Neural progenitor cell (in vitro differentiated cells): ENCODE results near the gene SEPTIN12.

ENCODE experiments used
- CTCF ChIP-seq: fragments of 200-600 bp; sonication (generic); IDR thresholded peaks from 2 replicates; pipeline ENCODE4 v1.5.1; 2017; ENCODE audit warnings: antibody characterized with exemption, mild to moderate bottlenecking
- EZH2 ChIP-seq: fragments of 200-600 bp; sonication (generic); IDR thresholded peaks from 2 replicates; pipeline ENCODE4 v1.6.1; 2017; ENCODE audit warnings: antibody characterized with exemption, mild to moderate bottlenecking, moderate library complexity
- EZH2phosphoT487 ChIP-seq: fragments of 200-600 bp; sonication (generic); IDR thresholded peaks from 2 replicates; pipeline ENCODE4 v1.6.1; 2017; ENCODE audit warnings: antibody characterized with exemption

GRCh38 chr16:4745274-4745569 lies 42.9 kb downstream of the SEPTIN12 start:
- TF ChIP-seq EZH2 (no peak), CTCF (no peak), EZH2phosphoT487 (no peak)
